ENCODE results near the gene PIK3C3.

Gene PIK3C3

DNA sequence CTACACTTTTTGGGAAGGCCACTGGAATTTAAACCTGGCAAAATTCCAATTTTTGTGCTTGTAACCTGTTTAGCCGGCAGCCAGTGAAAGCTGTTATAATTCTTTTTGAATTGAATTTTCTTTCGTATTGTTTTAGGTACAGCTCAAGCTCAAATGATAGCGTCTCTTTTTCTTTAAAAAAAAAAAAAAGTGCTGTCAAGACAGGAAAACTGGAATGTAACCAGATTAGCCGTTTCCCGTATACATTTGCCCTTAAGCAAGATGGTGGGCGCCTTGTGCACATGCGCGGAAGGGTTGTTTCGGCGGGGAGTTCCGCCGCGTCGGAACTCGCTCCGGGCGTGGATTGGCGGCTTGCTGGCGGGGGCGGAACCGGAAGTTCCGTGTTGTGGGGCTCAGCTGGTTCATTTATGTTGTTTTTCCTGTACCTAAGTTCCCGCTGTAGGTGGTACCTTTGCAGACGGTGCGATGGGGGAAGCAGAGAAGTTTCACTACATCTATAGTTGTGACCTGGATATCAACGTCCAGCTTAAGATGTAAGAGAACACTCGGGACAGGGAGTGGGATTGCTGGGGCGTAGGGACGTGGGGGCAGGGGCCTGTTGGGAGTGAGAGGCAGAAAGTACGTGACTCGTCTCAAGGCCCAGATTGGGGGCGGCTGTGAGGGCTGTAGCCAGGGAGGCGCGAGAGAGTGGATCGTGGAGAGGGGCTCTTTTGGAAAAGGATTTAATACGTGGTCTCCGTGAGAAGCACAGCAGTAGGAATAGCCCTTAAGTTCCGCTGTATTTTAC is at the start of gene PIK3C3:
Gene PIK3C3, plus strand, starts transcription at position 408 of the 787 bp plus-strand sequence. Its CDS starts 58 bp downstream, at position 466.
- peak; percentile 98 for DNase-seq (ENCODE audit: low spot score)

DNA sequence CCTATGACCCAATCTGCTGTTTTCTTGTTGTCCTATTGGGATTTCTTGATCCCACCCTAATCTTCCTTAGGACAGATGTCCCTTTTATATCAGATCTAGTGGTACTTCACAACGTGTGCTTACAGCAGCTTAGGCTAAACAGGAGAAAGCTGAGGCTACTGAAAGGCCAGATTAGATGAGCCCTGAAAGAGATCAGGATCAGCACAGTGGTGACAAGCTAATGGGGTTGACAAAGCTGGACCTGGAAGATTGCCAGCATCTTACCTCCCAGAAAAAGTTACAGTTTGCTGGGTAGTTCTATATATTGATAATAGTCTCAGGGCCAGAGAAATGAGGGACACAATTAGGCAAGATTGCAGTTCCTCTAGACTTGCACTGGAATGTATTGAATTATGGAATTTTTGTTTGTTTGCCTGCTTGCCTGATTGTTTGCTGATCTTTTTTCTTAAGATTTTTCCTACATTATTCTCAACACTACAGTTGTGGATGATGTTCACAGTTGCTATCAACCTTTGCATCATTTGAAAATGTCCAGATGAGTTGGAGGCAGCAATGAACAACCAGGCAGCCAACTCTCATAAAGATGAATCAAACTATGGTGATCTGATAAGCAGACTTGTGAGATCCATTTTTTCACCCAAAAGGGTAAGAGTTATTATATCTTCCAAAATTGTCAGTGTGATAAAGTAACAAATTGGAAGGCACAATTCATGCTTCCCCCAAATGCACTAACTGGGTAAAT is 49.1 kb upstream of the PIK3C3 start:
- DNase-seq (ENCODE audit: low spot score): no peak

GRCh38 chr18:41906528-41907146 is 48.4 kb upstream of the PIK3C3 start:
- DNase-seq (ENCODE audit: low spot score): peak; percentile 13

GRCh38 chr18:41917181-41917580 is 37.9 kb upstream of the PIK3C3 start:
- DNase-seq (ENCODE audit: low spot score): no peak

GRCh38 chr18:41921770-41922169 is 33.3 kb upstream of the PIK3C3 start:
- DNase-seq (ENCODE audit: low spot score): no peak

GRCh38 chr18:41922176-41922575 is 32.9 kb upstream of the PIK3C3 start:
- no peak for DNase-seq (ENCODE audit: low spot score)

DNA sequence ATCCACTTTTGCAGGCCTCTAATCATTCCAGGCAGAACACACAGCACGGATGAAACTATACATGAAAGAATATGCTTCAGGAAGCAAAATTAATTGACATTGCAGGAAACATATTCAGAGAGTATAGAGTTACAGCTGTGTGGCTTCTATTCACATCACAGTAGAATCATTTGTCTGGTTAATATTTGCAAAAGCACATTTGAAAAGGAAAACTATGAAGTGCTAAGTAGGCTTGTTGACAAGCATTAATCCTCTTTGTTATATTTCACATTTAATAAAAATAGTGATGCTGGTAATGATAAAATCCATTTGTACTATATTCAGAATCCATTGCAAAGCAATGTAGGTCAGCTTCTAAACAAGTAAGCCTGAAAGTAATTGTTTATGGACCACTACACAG is 32.2 kb upstream of the PIK3C3 start:
- DNase-seq (ENCODE audit: low spot score): no peak

DNA sequence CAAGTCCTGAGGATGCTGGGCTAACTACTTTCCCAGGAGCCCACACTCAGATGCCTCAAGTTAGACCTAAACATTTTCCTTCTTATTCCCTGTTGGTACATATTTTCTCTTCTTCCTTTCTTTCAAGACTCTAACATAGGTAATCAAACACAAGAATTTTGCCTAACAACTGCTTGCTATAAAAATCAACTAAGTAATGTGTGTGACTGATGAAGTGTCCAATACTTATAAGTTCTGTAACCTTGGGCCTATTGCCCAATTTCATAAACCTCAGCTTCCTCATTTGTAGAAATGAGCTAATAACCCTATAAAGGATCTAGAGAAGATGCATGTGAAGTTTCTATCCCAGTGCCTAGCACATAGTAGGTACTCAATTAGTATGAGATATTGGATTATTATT is 31.6 kb upstream of the PIK3C3 start:
- DNase-seq (ENCODE audit: low spot score): no peak

DNA sequence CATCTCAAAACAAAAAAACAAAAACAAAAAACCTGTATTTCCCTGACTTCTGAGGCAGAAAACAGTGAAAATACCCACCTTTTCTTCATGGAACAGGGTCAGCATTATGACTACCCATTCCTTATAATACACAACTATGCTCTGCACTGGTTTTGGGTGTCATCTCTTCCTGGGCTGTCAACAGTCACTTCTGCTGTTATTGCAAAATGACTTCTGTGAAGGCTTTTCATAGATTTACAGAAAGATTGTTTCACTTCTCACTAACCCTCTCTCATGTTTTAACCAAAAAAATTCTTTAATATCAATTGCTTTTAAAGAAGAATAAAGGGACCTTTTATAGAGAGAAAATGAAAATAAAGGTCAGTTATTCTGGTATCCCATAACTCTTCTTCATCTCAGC is 26.5 kb upstream of the PIK3C3 start:
- DNase-seq (ENCODE audit: low spot score): no peak

DNA sequence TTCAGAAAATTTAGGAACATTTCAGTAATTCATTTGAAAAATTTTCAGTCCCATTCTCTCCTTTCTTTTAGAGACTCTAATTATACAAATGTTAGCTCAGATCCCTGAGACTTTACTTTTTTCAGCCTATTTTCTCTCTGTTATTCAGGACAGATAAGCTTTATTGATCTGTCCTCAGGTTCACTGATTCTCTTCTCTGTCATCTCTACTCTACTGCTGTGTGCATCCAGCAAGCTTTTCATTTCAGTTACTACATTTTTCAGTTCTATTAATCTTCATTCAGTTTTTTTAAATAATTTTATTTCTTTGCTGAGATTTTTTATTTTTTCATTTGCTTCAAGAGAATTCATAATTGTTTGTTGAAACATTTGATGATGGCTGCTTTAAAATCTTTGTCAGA is 22.1 kb upstream of the PIK3C3 start:
- no peak for DNase-seq (ENCODE audit: low spot score)

GRCh38 chr18:41933778-41934177 is 21.3 kb upstream of the PIK3C3 start:
- DNase-seq (ENCODE audit: low spot score): no peak

DNA sequence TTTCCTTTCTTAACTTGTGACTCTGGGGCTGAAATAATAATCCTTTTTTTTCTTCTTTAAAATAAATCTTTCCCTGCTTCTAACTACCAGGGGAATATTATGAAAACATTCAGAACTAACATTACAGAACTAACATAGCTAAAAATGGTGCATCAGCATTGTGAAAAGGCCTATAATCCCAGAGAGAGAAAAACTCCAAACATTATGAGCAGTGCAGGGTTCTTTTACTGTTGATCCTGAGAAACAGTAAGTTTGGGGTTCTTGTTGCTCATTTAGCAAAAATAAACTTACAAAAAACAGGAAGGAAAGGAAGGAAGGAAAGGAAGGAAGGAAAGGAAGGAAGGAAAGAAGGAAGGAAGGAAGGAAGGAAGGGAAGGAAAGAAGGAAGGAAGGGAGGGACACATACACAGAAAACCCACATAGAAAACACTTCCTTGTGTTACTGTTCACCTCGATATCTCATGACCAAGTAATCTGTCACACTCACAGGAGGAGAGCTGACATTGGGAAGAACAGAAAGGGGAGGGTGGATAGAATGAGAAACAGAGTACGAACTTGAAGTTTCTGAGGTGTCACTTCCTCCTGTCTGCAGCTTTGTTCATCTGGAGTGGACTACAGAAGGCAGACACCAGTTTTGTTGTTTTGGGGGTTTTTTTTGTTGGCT is 18.4 kb upstream of the PIK3C3 start:
- DNase-seq (ENCODE audit: low spot score): no peak

- no peak for DNase-seq (ENCODE audit: low spot score)
Observed at GRCh38 chr18:41938445-41938844, 16.6 kb upstream of the PIK3C3 start.

DNA sequence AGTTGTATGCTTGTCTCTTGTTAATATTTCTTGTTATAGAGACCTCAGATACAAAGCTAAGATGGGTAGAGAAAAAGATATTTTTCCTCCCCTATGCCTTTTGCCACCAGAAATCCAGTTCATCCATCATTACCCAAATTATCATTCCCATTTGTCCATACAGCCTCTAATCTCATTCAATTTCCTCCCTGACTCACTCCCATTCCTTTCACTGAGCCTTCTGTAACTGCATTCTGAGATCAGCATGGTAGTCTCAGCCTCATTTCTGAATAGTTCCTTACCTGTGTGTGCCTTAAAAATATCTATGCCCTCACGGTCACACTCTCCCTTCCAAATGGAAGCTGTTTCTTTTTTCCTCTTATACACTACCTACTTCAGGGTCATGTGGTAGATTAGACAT is 15.7 kb upstream of the PIK3C3 start:
- DNase-seq (ENCODE audit: low spot score): no peak

DNA sequence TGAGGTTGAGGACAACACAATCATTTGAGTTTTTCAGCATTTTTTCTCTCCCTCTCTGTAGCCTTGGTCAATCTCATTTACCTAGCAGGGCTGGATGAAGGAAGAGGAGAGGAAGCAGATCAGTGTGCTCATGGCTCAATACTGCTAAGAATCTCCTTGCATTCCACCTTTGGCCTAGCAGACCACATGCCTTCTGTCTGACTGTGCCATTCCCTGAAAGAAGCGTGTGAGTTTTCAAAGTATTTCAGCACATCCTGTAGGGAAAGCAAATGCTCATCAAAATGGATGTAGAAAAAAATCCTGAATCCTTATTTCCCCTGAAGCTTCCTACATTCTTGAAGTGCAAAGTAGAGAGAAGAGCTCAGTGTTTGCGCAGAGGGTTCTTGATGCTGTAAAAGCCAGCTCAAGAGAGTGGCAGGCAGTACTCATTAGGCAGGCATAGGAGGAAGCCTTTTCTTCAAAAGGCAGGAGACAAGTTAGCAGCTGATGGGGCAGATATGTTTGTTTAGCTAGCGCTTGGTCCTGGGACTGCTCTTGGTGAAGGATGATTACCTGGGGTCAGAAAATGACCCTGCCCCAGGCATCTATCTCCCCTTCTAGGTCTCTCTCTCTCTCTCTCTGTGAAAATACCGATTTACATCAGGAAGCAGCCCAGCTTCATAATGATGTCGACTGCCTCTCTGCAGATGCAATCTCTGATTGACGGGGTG is 14.4 kb upstream of the PIK3C3 start:
- DNase-seq (ENCODE audit: low spot score): no peak

DNA sequence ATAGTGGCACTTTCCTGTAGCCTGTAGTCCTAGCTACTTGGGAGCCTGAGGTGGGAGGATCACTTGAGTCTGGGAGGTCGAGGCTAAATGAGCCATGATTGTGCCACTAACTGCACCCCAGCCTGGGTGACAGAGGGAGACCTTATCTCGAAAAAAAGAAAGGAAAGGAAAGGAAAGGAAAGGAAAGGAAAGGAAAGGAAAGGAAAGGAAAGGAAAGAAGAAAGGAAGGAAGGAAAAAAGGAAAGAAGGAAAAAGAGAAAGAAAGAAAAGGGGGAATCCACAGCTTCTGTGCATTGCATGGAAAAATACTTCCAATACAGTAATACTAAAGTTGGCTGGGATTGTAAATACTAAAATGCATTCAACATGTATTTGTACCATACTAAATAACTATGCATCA is 12.8 kb upstream of the PIK3C3 start:
- no peak for DNase-seq (ENCODE audit: low spot score)

DNA sequence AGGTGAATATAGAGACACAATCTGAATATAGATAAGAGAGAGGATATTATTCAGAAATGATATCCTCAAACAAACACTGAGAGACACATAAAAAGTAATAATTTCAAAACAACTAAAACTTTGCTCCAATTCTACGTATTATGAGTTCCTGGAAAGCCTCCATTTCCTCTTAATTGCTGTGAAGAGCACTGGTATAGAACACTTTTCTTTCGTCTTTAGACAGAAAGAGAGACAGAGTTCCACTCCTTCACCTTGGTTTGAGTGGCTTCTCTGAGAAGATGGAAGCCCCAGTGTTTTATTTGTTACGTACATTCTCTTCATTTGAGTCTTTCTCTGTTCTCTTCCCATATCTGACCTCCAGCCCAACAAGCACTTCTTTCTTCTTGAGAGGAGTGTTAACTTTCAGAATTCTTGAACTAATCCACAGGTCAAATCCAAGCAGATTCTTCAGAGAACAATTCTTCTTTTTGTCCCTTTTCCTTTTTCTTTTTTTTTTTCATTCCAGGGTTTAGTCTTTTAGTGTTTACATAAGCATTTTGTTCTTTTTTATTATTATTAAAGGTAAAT is 6.4 kb upstream of the PIK3C3 start:
- DNase-seq (ENCODE audit: low spot score): no peak

DNA sequence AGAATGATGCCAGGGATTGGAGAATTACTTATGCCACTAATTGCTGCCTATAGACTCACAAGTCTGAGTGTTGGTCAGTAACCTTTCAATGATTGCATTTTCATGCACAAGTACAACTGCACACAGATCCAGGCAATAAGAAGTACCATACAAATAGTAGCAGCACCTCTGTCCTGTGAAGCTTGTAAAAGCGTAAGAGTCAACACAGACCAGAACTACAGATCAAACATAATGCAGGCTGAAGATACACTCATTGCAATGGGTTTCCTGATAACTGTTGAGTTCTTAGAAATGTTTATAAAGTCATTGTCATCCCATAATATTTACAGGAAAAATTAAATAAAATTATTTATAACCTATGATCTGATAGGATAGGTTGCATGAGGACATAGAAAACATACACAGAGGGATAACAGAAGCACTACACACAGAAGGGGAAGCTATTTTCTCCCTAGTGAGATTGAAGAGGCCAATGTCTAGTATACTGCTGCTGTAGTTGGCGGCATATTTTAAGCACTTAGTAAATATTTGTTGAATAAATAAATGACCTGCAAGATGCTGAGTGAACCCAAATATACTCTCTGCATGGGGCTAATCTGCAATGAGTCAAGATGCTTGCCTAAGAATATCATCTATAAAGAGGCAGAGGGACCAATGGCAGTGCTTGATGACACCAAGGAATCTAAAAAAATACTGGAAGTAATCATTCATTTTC is 5.7 kb upstream of the PIK3C3 start:
- DNase-seq (ENCODE audit: low spot score): no peak

DNA sequence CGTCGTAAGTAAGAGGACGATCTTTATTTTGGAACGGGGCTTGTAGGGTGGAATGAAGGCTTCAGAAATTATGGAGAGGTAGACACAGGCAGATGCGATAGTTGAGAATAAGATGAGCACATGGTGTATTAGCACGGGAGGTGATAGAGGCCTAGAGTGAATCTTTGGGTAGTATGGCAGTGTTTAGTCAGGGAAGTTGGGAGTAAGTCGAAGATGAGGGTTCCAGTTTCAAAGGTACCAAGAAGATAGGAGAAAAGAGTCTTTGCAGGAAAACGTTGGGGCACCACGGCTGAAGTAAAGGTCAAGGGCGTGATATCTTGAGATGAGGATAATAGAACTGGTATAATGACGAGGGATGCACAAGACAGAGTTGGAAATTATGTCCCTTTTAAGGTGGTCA is 654 bp downstream of the PIK3C3 start:
- DNase-seq (ENCODE audit: low spot score): peak; percentile 46

GRCh38 chr18:41959045-41959444 is 4.0 kb downstream of the PIK3C3 start:
- DNase-seq (ENCODE audit: low spot score): no peak

Data from hematopoietic multipotent progenitor cell treated with erythropoietin and hydrocortisone succinate and interleukin-3 and kit ligand, for 17 days (in vitro differentiated cells).